ENCODE results near the gene CTSH.
"Not testable (repeated sequence)": the region's sequence is repeated elsewhere in the genome, so short reads cannot be mapped to it uniquely, and the experiment has no call there.

CTSH gene

DNA sequence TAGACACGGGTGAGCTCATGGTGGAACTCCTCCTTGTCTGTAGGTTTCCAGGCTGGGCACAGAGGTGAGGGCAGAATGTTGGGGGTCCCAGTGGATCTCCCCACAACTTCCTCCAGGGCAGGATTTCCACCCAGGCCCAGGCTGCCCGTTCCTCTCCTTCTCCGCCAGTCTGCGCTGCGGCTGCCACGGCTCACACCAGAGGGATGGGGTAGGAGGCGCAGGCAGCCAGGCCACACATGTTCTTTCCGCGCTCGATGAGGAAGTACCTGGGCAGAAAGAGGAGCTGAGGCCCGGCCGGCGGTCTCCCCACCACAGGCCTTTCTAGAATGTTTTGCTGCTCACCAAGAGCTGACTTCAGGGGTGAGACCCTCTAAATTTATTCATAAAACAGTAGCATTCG is 22.9 kb downstream of the CTSH start:
- DNase-seq = no peak

DNA sequence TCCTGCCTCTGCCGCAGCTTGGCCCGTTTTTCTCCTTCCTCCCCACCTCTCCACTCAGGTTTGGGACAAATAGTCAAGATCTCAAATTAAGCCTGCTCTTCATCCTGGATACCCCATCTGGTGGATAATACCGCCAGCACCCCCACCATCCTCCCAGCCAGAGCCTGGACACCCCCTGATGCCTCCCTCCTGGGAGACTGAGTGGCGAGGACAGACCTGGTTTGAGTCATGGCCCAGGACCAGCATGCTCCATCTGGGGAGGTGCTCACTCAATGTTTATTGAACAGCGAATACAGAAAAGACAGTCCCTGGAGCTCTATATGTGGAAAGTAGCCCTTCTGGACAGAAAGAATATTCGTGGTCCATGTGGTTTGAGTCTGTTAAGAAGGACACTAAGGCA is 23.3 kb downstream of the CTSH start:
- no peak for DNase-seq

DNA sequence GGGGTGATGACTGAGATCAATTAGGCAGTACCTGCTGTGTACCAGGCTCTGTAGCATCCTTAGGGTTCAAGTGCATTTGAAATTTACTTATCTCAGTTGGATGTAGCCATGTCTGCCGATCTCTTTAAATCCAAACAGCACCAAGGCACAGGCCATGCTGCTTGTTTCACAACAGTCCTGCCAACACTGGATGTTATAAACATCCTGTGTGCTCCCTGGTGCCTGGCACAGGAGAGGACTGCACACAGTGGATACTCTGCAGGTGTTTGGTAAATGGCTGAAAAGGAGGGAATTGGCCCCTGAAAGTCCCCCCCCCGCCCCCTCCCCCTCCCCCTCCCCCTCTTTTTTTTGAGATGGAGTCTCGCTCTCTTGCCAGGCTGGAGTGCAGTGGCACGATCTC is 27.0 kb downstream of the CTSH start:
- DNase-seq = no peak

DNA sequence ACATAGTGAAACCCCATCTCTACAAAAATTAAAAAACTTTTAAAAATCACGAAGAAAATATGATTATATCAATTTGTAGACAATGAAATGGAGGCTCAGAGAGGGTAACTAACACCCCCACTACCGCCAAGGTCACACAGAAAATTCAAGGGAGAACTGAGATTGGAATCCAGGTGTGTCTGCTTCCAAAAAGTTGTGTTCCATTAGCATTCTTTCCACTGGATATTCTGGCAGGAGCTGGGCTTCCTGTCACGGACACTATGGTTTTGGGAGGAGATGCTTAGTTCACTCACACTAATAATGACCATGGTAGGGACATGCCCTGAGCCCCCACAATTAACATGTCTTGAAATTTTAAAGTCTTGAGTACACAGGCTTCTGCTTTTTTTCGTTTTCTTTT is 28.8 kb downstream of the CTSH start:
- DNase-seq = no peak

DNA sequence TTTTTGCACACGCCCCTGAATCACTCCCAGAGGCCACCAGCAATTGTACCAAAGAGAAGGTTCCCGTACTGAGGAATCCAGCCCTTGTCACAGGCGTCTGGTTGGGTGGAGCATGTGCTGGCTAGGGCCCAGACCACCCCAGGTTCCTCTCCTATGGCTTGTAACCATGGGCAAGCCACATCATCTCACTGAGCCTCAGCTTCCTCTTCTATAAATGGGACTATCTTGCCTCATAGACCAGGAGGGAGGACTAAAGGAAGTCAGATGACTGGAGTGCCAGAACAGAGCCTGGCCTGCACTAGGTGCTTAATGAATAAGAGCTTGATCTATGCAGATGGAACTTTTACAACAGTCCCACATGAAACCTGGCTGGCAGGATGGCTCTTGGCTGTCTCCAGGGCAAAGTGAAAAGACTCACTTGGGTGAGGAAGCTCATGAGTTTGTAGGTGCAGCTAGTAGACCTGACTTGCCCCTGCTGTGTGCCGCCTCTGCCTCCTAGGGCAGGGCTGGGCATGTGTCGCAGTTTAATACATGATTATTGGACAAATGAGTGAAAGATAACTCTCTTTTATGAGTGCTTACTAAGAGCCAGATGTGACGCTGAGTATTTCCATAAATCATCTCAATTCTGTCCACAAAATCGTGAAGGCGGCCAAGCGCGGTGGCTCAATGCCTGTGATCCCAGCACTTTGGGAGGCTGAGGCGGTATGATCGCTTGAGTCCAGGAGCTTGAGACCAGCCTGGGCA is 29.3 kb downstream of the CTSH start:
- DNase-seq = no peak

DNA sequence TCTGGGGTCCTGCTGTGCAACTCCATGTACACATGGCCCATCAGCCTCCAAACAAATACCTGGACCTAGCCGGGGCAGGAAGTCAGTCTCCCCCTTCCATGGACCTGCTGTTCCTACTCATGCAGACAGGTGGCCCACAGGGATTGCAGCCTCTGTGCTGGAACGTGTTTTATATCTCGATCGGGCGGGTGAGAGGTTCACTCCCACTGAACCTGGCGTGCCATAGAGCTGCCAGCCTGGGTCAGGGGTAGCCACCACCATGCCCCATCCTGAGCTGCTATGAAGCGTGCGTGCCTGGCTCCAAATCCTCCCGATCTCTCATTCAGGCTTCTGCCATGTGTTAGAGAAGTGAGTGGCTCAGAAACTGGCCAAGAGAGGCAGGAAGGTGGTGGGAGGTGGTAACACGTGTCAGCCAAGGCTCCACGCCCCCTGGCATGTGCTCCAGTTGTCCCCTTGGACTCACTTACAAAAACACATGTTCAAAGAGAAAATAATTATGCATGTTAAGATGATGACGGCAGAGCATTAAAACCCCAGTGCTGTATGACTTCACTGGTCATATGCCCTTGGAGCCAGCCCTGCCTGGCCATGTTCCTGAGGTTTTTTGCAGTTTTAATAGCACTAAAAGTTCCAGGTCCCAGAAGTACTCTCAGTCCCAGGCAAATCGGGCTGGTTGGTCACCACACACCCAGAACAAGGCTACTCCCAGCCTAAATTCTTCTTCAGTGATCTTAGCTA is 30.6 kb downstream of the CTSH start:
- DNase-seq = no peak

DNA sequence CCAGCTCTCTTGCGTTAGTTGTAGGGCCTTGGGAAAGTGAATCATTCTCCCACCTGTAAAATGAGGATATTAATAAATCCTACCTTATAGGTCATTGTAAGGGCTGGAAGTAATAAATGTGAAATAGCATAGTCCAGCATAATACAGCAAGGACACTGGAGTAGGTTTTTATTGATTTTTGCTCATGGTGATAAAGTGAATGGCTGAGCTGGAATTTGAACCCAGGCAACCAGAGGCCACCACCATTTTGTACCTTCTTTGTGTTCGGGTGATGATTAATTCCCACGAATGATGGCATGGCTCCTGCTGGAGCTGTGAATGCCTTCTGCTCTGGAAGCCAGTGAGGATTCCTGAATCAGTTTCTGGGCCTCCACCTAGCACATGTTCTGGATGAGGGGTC is 31.8 kb downstream of the CTSH start:
- no peak for DNase-seq

DNA sequence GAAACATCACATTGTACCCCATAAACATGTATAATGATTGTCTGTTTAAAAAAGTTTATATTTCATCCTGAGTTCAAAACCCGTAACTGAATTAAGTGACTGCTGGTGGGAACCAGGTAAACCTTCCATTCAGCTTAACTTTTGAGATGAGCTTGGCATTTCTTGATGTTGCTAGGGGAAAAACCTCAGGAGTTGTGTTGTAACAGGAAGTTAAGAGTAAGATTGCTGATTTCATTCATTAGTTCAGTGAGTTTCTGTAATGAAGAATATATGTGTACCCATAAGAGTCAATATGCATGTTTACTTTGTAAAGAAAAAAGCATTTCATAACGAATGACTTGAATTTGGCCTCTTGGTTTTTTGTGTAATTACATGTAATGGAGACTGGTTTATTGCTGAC is 32.5 kb downstream of the CTSH start:
- DNase-seq = no peak

DNA sequence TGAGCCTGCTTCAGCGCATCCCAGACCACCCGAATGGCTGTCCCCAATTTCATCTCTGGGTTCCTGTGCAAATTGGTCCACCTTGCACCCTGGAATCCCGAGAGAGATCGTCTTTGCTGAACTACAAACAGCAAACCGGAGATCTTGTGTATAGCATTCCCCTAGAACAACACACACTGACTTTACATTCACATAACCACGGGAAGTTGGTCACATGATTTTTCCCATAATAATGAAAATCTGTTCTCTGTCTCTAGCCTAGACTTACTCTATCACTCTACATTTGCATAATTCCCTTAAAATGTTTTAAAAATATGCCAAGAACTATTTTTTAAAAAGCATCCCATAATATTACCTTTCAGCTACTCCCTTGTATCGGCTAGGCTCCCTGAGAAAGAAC is 34.6 kb downstream of the CTSH start:
- no peak for DNase-seq

DNA sequence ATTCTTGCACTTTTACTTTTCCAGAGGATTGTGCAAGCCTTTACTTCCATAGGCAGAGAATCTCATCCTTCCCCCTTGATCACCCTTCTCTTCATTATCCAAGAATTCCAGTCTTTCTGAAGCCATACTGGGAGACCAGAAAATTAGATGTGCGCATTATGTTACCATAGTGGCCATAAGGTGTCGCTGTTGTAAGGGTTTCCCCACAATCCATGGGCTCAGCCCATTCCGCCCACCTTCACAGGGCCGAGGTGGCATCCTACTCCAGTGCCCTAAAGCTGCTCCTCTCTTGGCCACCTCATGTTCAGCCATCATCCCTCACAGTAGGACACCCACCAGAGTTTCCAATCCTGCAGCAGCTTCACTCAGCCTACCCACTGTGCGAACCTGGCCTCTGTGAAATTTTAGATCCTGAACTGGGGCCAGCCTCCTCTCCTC is 35.0 kb downstream of the CTSH start:
- no peak for DNase-seq

DNA sequence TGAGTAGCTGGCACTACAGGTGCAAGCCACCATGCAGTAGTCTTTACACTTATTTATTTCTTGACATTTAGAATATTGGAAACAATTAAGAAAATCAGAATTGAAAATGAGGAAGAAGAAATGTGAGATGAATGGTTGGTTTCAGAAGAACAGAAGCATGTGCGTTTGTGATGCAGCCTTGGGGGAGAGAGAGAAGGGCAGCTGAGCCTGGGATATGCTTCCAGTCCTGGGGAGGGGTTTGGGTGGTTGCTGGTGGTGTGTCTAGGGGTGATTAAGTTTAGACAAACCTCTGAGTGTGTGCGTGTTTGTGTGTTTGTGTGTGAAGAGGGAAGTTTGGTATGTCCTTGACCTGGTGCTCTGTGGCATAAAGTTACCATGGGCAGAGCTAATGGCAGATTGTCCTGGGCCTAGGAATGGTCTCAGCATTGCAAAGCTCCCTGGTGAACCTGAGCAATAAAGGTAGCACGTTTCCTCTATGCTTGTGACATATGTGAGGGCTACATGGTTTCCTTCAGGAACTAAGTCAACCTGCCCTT is 35.6 kb downstream of the CTSH start:
- DNase-seq = no peak

DNA sequence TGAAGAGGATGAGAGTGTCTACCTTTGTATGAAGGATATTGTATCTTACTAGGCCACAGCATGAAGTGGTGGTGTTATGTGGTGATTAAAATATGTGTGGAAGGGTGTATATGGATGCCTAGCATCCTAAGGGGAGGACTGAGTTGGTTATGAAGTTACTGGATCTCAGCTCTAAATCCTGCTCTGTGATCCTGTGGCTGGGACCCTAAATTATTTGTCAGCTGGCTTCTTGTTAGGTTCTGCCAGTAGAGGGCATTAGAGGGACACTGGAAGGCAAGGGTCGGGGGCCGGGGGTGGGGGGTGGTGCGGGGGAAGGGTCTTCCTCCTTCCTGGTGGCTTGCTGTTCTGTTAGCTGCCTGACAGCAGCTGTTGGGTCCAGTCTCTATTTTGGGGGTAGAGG is 37.3 kb downstream of the CTSH start:
- DNase-seq = no peak

DNA sequence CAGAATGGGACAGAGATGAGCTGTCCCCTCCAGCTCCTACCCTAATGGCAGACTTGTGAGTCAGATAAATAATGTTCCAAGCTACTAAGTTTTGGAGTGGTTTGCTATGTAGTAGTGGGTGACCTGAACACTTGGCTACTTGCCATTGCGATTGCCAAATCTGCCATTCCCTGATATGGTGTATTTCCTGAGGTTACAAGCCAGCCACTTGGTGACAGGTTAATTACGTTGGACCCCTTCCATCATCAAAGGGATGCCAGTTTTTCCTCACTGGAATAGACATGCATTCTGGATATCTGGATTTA is 38.6 kb downstream of the CTSH start:
- DNase-seq = no peak

DNA sequence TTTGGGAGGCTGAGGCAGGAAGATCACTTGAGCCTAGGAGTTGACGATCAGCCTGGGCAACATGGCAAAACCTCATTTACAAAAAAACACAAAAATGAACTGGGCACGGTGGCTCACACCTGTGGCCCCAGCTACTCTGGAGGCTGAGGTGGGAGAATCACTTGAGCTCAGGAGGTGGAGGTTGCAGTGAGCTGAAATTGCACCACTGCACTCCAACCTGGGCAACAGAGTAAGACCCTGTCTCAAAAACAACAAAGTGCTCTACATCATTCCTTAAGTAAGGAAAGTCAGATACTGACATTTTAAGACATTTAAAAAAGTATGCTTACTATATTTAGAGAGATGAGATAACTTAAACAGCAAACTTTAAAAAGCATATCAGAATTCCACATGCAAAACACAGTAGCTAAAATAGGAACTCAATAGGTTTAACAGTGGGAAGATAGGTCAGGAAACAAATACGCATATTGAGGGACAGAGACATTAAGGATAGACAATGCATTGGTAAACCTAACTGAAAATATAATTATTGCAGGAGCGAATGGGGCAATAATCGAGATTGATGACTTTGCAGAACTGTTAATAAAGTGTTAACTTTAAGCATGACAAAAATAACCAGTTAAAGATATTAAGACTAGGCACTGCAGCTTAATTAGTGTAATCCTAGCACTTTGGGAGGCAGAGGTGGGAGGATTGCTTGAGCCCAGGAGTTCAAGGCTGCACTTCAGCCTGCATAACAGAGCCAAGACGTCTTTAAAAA is 40.1 kb downstream of the CTSH start:
- no peak for DNase-seq

DNA sequence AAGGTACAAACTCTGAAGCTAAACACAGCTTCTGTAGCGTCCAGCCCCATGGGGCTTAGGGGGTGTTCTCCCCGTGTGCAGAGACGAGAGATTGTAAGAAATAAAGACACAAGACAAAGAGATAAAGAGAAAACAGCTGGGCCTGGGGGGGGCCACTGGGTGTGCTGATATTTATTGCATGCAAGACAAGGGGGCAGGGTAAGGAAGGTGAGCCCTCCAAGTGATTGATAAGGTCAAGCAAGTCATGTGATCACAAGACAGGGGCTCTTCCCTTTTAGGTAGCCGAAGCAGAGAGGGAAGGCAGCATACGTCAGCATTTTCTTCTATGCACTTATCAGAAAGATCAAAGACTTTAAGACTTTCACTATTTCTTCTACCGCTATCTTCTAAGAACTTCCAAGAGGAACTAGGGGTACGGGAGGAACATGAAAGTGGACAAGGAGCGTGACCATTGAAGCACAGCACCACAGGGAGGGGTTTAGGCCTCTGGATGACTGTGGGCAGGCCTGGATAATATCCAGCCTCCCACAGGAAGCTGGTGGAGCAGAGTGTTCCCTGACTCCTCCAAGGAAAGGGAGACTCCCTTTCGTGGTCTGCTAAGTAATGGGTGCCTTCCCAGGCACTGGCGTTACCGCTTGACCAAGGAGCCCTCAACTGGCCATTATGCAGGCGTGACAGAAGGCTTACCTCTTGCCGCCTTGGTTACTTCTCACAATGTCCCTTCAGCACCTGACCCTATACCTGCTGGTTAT is 42.4 kb downstream of the CTSH start:
- DNase-seq = not testable (repeated sequence)

DNA sequence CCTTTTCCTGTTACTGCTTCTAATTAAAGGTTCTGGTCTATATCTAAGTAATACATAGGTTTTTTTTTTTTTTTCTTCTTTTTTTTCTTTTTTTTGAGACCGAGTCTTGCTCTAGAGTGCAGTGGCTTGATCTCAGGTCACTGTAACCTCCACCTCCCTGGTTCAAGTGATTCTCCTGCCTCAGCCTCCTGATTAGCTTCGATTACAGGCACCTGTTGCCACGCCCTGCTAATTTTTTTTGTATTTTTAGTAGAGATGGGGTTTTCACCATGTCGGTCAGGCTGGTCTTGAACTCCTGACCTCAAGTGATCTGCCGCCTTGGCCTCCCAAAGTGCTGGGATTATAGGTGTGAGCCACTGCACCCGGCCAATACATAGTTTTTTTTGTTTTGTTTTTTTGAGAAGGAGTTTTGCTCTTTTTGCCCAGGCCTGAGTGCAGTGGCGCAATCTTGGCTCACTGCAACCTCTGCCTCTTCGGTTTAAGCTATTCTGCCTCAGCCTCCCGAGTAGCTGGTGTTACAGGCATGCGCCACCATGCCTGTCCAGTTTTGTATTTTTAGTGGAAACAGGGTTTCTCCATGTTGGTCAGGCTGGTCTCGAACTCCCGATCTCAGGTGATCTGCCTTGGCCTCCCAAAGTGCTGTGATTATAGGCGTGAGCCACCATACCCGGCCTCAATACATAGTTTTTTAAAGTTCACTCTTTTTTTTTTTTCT is 43.9 kb downstream of the CTSH start:
- not testable (repeated sequence) for DNase-seq

DNA sequence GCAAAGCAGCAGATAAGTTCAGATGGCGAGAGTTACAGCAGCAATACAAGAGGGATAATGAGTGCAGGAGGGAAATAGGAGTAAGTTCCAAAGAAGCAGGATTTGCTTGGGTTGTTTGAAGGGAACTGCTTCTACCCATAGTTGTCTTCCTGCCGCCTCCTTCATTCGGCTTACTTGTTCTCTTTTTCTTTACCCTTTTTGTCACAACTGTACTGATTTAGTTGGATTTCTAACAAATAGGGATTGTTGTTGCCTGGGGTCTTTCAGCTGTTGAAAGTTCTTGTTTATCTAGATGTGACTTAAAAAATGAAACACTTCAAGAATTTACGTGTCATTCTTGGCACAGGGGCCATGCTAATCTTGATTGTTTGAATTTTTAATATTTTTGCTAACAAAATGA is 46.3 kb downstream of the CTSH start:
- DNase-seq = no peak

DNA sequence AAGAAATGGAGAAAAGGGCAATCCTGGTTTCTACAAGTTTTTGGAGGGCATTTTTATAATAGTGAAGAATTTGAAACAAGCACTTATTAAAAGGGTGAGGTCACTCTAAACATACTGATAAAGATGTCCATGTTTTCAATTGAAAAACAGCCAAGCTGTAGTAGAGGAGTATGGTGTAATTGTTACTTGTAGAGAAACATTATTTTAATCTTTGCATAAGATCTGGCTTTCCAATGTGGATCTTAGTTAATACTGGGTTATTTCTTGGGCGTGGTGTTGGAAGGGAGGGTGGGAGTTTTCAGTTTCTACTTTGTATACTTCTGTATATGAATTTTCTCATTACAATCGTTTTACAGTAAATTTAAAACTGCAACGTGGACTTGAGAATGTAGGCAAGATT is 49.4 kb downstream of the CTSH start:
- DNase-seq = no peak

DNA sequence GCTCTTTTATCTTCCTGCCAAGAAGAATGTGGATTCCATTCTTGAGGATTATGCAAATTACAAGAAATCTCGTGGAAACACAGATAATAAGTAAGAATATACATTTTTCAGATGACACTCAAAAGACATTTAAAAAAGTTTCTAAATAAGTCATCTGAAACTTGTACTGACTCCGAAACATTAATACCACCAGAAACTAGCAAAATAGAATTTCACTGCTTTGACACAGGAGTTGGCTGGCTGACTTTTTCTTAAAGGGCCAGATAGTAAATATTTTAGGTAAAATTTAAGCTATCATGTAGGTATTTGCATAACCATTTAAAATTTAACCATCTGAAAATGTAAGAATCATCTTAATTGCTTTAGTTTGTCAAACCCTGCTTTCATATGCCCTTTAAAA is 51.3 kb downstream of the CTSH start:
- DNase-seq = no peak

DNA sequence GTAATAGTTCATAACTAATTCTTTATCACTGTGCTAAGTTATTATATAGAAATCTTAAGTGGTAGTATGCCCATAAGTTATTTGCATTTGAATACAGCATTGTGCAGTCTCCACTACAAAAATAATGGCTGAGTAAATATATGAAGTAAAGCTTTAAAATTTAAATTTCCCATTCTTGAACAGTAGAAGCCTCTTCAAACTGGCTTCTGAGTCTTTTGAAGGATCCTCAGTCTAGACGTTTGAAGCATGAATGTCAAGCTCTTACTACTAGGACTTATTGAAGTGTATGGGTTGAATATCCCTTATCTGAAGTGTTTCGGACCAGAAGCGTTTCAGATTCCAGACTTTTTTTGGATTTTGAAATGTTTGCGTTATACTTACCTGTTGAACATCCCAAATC is 55.8 kb downstream of the CTSH start:
- no peak for DNase-seq

DNA sequence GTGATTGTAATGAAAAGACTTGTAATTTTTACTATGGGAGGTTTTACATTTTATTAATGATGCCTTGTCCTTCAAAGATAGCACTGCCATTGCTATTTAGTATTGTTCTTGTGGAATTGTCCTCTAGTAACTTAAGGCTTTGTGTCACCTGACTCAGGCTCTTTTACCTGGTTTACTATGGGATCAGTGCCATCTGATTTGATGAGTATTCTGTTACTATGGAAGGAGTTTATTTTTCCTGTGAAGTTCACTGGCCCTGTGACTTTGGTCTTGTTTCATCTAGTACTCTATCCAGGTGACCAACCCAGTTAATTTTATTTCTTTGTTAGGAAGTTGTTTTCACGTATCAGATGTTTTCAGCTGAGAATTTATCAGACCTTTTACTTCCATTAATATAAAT is 63.2 kb downstream of the CTSH start:
- no peak for DNase-seq

DNA sequence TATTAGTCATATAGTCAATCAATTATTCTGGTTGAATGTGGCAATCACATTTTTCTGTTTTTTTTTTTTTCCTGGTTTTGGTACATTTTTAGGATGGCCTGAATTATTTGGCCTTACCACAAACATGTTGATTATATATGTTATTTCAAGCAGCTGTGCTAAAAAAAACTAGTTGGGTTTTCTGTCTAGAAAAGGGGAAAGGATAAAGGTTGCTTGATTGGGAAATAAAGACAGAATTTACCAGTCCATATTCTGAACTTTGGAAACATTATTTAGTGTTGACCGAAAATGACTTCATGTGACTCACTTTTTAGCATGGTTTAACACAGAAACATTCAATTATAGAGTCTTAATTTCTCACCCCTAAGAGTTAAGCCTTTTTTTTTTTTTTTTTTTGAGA is 64.0 kb downstream of the CTSH start:
- DNase-seq = no peak

DNA sequence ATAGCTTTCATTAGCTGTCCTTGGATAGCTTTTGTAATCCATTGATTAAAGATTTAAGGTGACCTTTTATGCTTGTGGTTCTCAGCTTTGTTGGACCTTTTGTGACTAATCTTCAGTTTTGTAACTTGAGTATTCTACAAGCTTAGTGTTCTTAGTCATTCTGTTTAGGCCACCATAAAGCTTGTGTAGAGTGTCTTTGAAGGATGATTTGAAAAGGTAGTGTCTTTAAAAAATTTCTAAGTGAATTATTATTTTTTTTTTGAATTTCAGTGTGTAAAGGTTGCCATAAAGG is 64.7 kb downstream of the CTSH start:
- no peak for DNase-seq
